SIG-M5 treated with dmso at 0.1 percent for 504 hours (cell line): Measurements from ENCODE around the gene MICAL2.

Experiments used
- DNase-seq: peaks from one replicate; lab custom pipeline; 2025; ENCODE audit not compliant: unreplicated experiment; lab: John Stamatoyannopoulos, UW

Gene MICAL2

GRCh38 chr11:12301379-12301778, 191.0 kb downstream of the MICAL2 start:
- DNase-seq = no peak

- DNase-seq = no peak
Measured at GRCh38 chr11:12303421-12304149, 193.2 kb downstream of the MICAL2 start.

GRCh38 chr11:12306830-12307229, 196.4 kb downstream of the MICAL2 start:
- no peak for DNase-seq

DNA sequence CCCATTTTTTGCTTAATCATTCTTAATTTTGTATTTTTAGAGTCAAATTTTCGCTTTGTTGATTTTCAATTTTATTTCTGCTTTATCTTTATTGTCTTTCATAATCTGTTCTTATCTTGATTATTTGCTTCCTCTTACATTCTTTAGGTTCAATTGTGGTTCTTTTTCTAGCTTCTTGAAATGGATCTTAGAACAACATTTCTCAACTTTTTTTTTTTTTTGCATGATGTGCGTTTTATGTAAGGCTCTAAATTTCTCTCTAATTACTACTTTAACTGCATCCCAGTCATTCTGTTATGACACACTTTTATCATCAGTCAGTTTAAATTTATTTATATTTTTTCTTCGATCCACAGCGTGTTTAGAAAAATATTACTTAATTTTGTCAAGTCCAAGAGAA, 201.7 kb downstream of the MICAL2 start:
- DNase-seq = no peak
